ENCODE measurements around the gene RPS8.
"Not testable (repeated sequence)": the region's sequence is repeated elsewhere in the genome, so short reads cannot be mapped to it uniquely, and the experiment has no call there.

Gene RPS8

GRCh38 chr1:44819608-44820327 is 44.4 kb downstream of the RPS8 start:
- peak; percentile 93 to 97 (median 94) for DNase-seq
- 2% methylated on average over 21 of the region's 33 CpGs for WGBS (ENCODE audit: insufficient coverage)
- Histone ChIP-seq H3K9me3 (ENCODE audit: control extremely low read depth in 1 of 5, control insufficient read depth in 4 of 5, insufficient read depth in 2 of 5, low read depth in 1 of 5, low read length in 4 of 5) (no peaks in the 10 kb centered on the region), H3K27ac (ENCODE audit: insufficient read depth in 1 of 2, low read depth in 1 of 2, low read length in 2 of 2, poor library complexity in 1 of 2, severe bottlenecking in 2 of 2) (peak overlapping the region; percentile 100), H3K4me3 (ENCODE audit: control insufficient read depth in 1 of 7, extremely low read depth in 1 of 7, insufficient read depth in 4 of 7, low read depth in 2 of 7, low read length in 6 of 7) (peak overlapping the region; percentile 52 to 93 (median 80)), H3K36me3 (ENCODE audit: control insufficient read depth in 4 of 4, insufficient read depth in 4 of 4, low read length in 3 of 4) (no peaks in the 10 kb centered on the region), H3K27me3 (replicated peaks in 2 of 5; ENCODE audit: control insufficient read depth in 4 of 5, insufficient read depth in 5 of 5, low read length in 4 of 5) (no peaks in the 10 kb centered on the region), H3K4me1 (ENCODE audit: control extremely low read depth in 1 of 4, control insufficient read depth in 4 of 4, insufficient read depth in 4 of 4, low read length in 3 of 4) (peaks cover 0 to 35% (median 22%) of the 10 kb centered on the region in 4 experiments)
- ChIA-PET CTCF (interaction anchor here (0.7 to 8.7 kb wide), 15 partner anchors 11 to 96 kb away, joined by 3 to 69 read pairs (median 6); partner anchors contain the start of genes BTBD19, DYNLT4 and PLK3), POLR2A (interaction anchor here (0.6 to 4.2 kb wide), 23 partner anchors 8 to 724 kb away, joined by 3 to 64 read pairs (median 6); partner anchors contain the start of genes BTBD19, DYNLT4, PLK3 and PTCH2)

GRCh38 chr1:44820328-44821239 is 45.2 kb downstream of the RPS8 start:
- POLR2A ChIA-PET: interaction anchor here (1.2 to 4.2 kb wide), 9 partner anchors 9 to 192 kb away, joined by 3 to 64 read pairs (median 21); partner anchors contain the start of genes BTBD19, PLK3, RNU5D-1 and RPS8
- Histone ChIP-seq H3K4me3 (ENCODE audit: control insufficient read depth in 1 of 7, extremely low read depth in 1 of 7, insufficient read depth in 4 of 7, low read depth in 2 of 7, low read length in 6 of 7) (peak overlapping the region; percentile 52 to 93 (median 80)), H3K27ac (ENCODE audit: insufficient read depth in 1 of 2, low read depth in 1 of 2, low read length in 2 of 2, poor library complexity in 1 of 2, severe bottlenecking in 2 of 2) (peak overlapping the region; percentile 100), H3K9me3 (ENCODE audit: control extremely low read depth in 1 of 5, control insufficient read depth in 4 of 5, insufficient read depth in 2 of 5, low read depth in 1 of 5, low read length in 4 of 5) (no peaks in the 10 kb centered on the region), H3K4me1 (ENCODE audit: control extremely low read depth in 1 of 4, control insufficient read depth in 4 of 4, insufficient read depth in 4 of 4, low read length in 3 of 4) (peaks cover 0 to 32% (median 22%) of the 10 kb centered on the region in 4 experiments), H3K27me3 (replicated peaks in 2 of 5; ENCODE audit: control insufficient read depth in 4 of 5, insufficient read depth in 5 of 5, low read length in 4 of 5) (no peaks in the 10 kb centered on the region), H3K36me3 (ENCODE audit: control insufficient read depth in 4 of 4, insufficient read depth in 4 of 4, low read length in 3 of 4) (no peaks in the 10 kb centered on the region)
- CTCF ChIA-PET: interaction anchor here (1.1 to 8.7 kb wide), 15 partner anchors 10 to 103 kb away, joined by 3 to 69 read pairs (median 6); partner anchors contain the start of genes BEST4, BTBD19, DYNLT4 and PLK3
- no peak for DNase-seq
- 12% methylated on average over 16 of the region's 25 CpGs for WGBS (ENCODE audit: insufficient coverage)

GRCh38 chr1:44821240-44821715 is 45.9 kb downstream of the RPS8 start:
- Histone ChIP-seq H3K9me3 (ENCODE audit: control extremely low read depth in 1 of 5, control insufficient read depth in 4 of 5, insufficient read depth in 2 of 5, low read depth in 1 of 5, low read length in 4 of 5) (no peaks in the 10 kb centered on the region), H3K4me3 (ENCODE audit: control insufficient read depth in 1 of 7, extremely low read depth in 1 of 7, insufficient read depth in 4 of 7, low read depth in 2 of 7, low read length in 6 of 7) (peak overlapping the region in 2 of 7 experiments; percentile 1 to 89), H3K27me3 (replicated peaks in 2 of 5; ENCODE audit: control insufficient read depth in 4 of 5, insufficient read depth in 5 of 5, low read length in 4 of 5) (no peaks in the 10 kb centered on the region), H3K27ac (ENCODE audit: insufficient read depth in 1 of 2, low read depth in 1 of 2, low read length in 2 of 2, poor library complexity in 1 of 2, severe bottlenecking in 2 of 2) (no peak overlapping the region), H3K36me3 (ENCODE audit: control insufficient read depth in 4 of 4, insufficient read depth in 4 of 4, low read length in 3 of 4) (no peaks in the 10 kb centered on the region), H3K4me1 (ENCODE audit: control extremely low read depth in 1 of 4, control insufficient read depth in 4 of 4, insufficient read depth in 4 of 4, low read length in 3 of 4) (peaks cover 0 to 36% (median 26%) of the 10 kb centered on the region in 4 experiments)
- no peak for DNase-seq
- CTCF ChIA-PET: interaction anchor here (1.2 to 8.7 kb wide), 12 partner anchors 10 to 104 kb away, joined by 3 to 69 read pairs (median 6); partner anchors contain the start of genes BEST4, BTBD19, DYNLT4 and PLK3
- POLR2A ChIA-PET: interaction anchor here (1.4 to 4.2 kb wide), 5 partner anchors 9 to 100 kb away, joined by 4 to 64 read pairs (median 44); partner anchors contain the start of genes BTBD19, PLK3 and RNU5D-1
- 97% methylated on average over 7 of the region's 9 CpGs for WGBS (ENCODE audit: insufficient coverage)

GRCh38 chr1:44822131-44822701 is 46.9 kb downstream of the RPS8 start:
- CTCF ChIA-PET: interaction anchor here (1.5 to 8.7 kb wide), 8 partner anchors 12 to 105 kb away, joined by 4 to 69 read pairs (median 8); partner anchors contain the start of genes BEST4, BTBD19, DYNLT4 and PLK3
- no peaks in the 10 kb centered on the region for H3K36me3 ChIP-seq (ENCODE audit: control insufficient read depth in 4 of 4, insufficient read depth in 4 of 4, low read length in 3 of 4)
- POLR2A ChIA-PET: interaction anchor here (1.1 to 1.4 kb wide), 4 partner anchors 13 to 101 kb away, joined by 3 to 4 read pairs (median 4); partner anchors contain the start of genes PLK3 and RNU5D-1
- no peaks in the 10 kb centered on the region for H3K9me3 ChIP-seq (ENCODE audit: control extremely low read depth in 1 of 5, control insufficient read depth in 4 of 5, insufficient read depth in 2 of 5, low read depth in 1 of 5, low read length in 4 of 5)
- no peak for DNase-seq
- no peak overlapping the region for H3K27ac ChIP-seq (ENCODE audit: insufficient read depth in 1 of 2, low read depth in 1 of 2, low read length in 2 of 2, poor library complexity in 1 of 2, severe bottlenecking in 2 of 2)
- H3K4me1 ChIP-seq (ENCODE audit: control extremely low read depth in 1 of 4, control insufficient read depth in 4 of 4, insufficient read depth in 4 of 4, low read length in 3 of 4): peaks cover 0 to 45% (median 35%) of the 10 kb centered on the region in 4 experiments
- WGBS (ENCODE audit: insufficient coverage): 85% methylated on average over 3 of the region's 6 CpGs
- no peak overlapping the region for H3K4me3 ChIP-seq (ENCODE audit: control insufficient read depth in 1 of 7, extremely low read depth in 1 of 7, insufficient read depth in 4 of 7, low read depth in 2 of 7, low read length in 6 of 7)
- no peaks in the 10 kb centered on the region for H3K27me3 ChIP-seq (replicated peaks in 2 of 5; ENCODE audit: control insufficient read depth in 4 of 5, insufficient read depth in 5 of 5, low read length in 4 of 5)

GRCh38 chr1:44822981-44823451 is 47.7 kb downstream of the RPS8 start:
- Histone ChIP-seq H3K36me3 (ENCODE audit: control insufficient read depth in 4 of 4, insufficient read depth in 4 of 4, low read length in 3 of 4) (no peaks in the 10 kb centered on the region), H3K4me3 (ENCODE audit: control insufficient read depth in 1 of 7, extremely low read depth in 1 of 7, insufficient read depth in 4 of 7, low read depth in 2 of 7, low read length in 6 of 7) (no peak overlapping the region), H3K9me3 (ENCODE audit: control extremely low read depth in 1 of 5, control insufficient read depth in 4 of 5, insufficient read depth in 2 of 5, low read depth in 1 of 5, low read length in 4 of 5) (no peaks in the 10 kb centered on the region), H3K4me1 (ENCODE audit: control extremely low read depth in 1 of 4, control insufficient read depth in 4 of 4, insufficient read depth in 4 of 4, low read length in 3 of 4) (peaks cover 0 to 53% (median 40%) of the 10 kb centered on the region in 4 experiments), H3K27ac (ENCODE audit: insufficient read depth in 1 of 2, low read depth in 1 of 2, low read length in 2 of 2, poor library complexity in 1 of 2, severe bottlenecking in 2 of 2) (no peak overlapping the region), H3K27me3 (replicated peaks in 2 of 5; ENCODE audit: control insufficient read depth in 4 of 5, insufficient read depth in 5 of 5, low read length in 4 of 5) (no peaks in the 10 kb centered on the region)
- ChIA-PET CTCF (interaction anchor here (1.1 to 8.7 kb wide), 6 partner anchors 10 to 92 kb away, joined by 3 to 69 read pairs (median 8); partner anchors contain the start of genes BEST4, BTBD19, DYNLT4 and RNU5D-1), POLR2A (interaction anchor here (1.1 to 1.4 kb wide), 4 partner anchors 14 to 102 kb away, joined by 3 to 4 read pairs (median 4); partner anchors contain the start of genes PLK3 and RNU5D-1)
- DNase-seq: no peak
- 98% methylated on average over 13 of the region's 15 CpGs for WGBS (ENCODE audit: insufficient coverage)

GRCh38 chr1:44824392-44824791 is 49.1 kb downstream of the RPS8 start:
- DNase-seq; H3K9me3 ChIP-seq (ENCODE audit: control extremely low read depth in 1 of 5, control insufficient read depth in 4 of 5, insufficient read depth in 2 of 5, low read depth in 1 of 5, low read length in 4 of 5); H3K27me3 ChIP-seq (replicated peaks in 2 of 5; ENCODE audit: control insufficient read depth in 4 of 5, insufficient read depth in 5 of 5, low read length in 4 of 5); H3K27ac ChIP-seq (ENCODE audit: insufficient read depth in 1 of 2, low read depth in 1 of 2, low read length in 2 of 2, poor library complexity in 1 of 2, severe bottlenecking in 2 of 2); H3K4me3 ChIP-seq (ENCODE audit: control insufficient read depth in 1 of 7, extremely low read depth in 1 of 7, insufficient read depth in 4 of 7, low read depth in 2 of 7, low read length in 6 of 7); H3K36me3 ChIP-seq (ENCODE audit: control insufficient read depth in 4 of 4, insufficient read depth in 4 of 4, low read length in 3 of 4); POLR2A ChIA-PET: not testable (repeated sequence)
- 97% methylated on average over 5 of the region's 6 CpGs for WGBS (ENCODE audit: insufficient coverage)
- CTCF ChIA-PET: interaction anchor here (1.1 to 8.7 kb wide), 2 partner anchors 17 to 94 kb away, joined by 3 to 69 read pairs; partner anchors contain the start of genes BTBD19, DYNLT4 and RNU5D-1
- H3K4me1 ChIP-seq (ENCODE audit: control extremely low read depth in 1 of 4, control insufficient read depth in 4 of 4, insufficient read depth in 4 of 4, low read length in 3 of 4): peaks cover 0 to 54% (median 39%) of the 10 kb centered on the region in 4 experiments

Measured in common myeloid progenitor, CD34-positive (primary cell).